Suppressor macrophage treated with lipopolysaccharide for 1 hour (primary cell): ENCODE measurements around the gene MAMDC4.
"Not testable (repeated sequence)": the region's sequence is repeated elsewhere in the genome, so short reads cannot be mapped to it uniquely, and the experiment has no call there.

Source experiments
- DNase-seq, 3 donors: peaks; one replicate each; pipeline ENCODE4 v3.0.0-alpha.2; 2020 to 2022

MAMDC4 gene

GRCh38 chr9:136851941-136852663 lies at the start of gene MAMDC4:
MAMDC4 (plus strand) TSS chr9:136852346; CDS start chr9:136852417, 71 bp downstream.
- DNase-seq, result no peak

- DNase-seq, result not testable (repeated sequence)
Measured at GRCh38 chr9:136803009-136803550, 49.1 kb upstream of the MAMDC4 start.

- DNase-seq, result no peak
Measured at GRCh38 chr9:136803551-136804508, 48.3 kb upstream of the MAMDC4 start.

- no peak for DNase-seq
Measured at GRCh38 chr9:136804509-136805206, 47.5 kb upstream of the MAMDC4 start.

GRCh38 chr9:136805207-136805740 lies 46.9 kb upstream of the MAMDC4 start:
- no peak for DNase-seq

GRCh38 chr9:136806067-136806466 lies 46.1 kb upstream of the MAMDC4 start:
- DNase-seq, result no peak

GRCh38 chr9:136806631-136807201 lies 45.4 kb upstream of the MAMDC4 start:
- no peak for DNase-seq

GRCh38 chr9:136807281-136808074 lies 44.7 kb upstream of the MAMDC4 start, which contains the start of gene RABL6:
RABL6 (plus strand) TSS chr9:136807948; CDS start chr9:136808197, 249 bp downstream.
- DNase-seq, result peak; percentile 86 to 96 (median 93)

GRCh38 chr9:136808075-136808805 lies 43.9 kb upstream of the MAMDC4 start:
- DNase-seq, result peak in 1 of 3 donors; percentile 45

GRCh38 chr9:136808806-136809158 lies 43.4 kb upstream of the MAMDC4 start:
- DNase-seq, result peak in 1 of 3 donors; percentile 25

GRCh38 chr9:136814725-136815421 lies 37.3 kb upstream of the MAMDC4 start:
- DNase-seq, result no peak

GRCh38 chr9:136815422-136815782 lies 36.7 kb upstream of the MAMDC4 start:
- DNase-seq, result no peak

- peak; percentile 48 to 72 (median 56) for DNase-seq
Measured at GRCh38 chr9:136820971-136821825, 30.9 kb upstream of the MAMDC4 start.

- DNase-seq, result no peak
Measured at GRCh38 chr9:136821826-136822544, 30.2 kb upstream of the MAMDC4 start.

GRCh38 chr9:136823136-136824046 lies 28.8 kb upstream of the MAMDC4 start:
- no peak for DNase-seq

GRCh38 chr9:136824496-136825225 lies 27.5 kb upstream of the MAMDC4 start:
- no peak for DNase-seq
